Esophagus muscularis mucosa (tissue), 4 donors: Measurements from ENCODE around the gene PLXDC1. TPM values are rescaled to one million over a fixed set of nuclear protein-coding genes. Genes with fewer than 3 reads are reported as not detected.
"Not testable (repeated sequence)": the region's sequence is repeated elsewhere in the genome, so short reads cannot be mapped to it uniquely, and the experiment has no call there.

Experiments used
- DNase-seq: peaks from one replicate; pipeline ENCODE4 v3.0.0-alpha.2; 2017; ENCODE audit errors: extremely low spot score
- H3K27ac ChIP-seq, 4 donors: fragments of 200-600 bp; sonication (generic); replicated peaks in 1 of 4; 1 replicate in 3 of 4; 2 replicates in 1 of 4; pipeline ENCODE4 v1.5.1; 2016 to 2019; ENCODE audit warnings: mild to moderate bottlenecking in 1 of 4
- H3K27me3 ChIP-seq, 4 donors: fragments of 200-600 bp; sonication (generic); one replicate each; pipeline versions ENCODE4 v1.5.1 to v1.6.0; 2016 to 2019
- H3K36me3 ChIP-seq, 4 donors: fragments of 200-600 bp; sonication (generic); one replicate each; pipeline ENCODE4 v1.5.1; 2016 to 2019
- H3K4me1 ChIP-seq, 4 donors: fragments of 200-600 bp; sonication (generic); one replicate each; pipeline ENCODE4 v1.5.1; 2016 to 2019
- H3K4me3 ChIP-seq, 4 donors: fragments of 200-600 bp; sonication (generic); 1 replicate in 2 of 4; 2 replicates in 2 of 4; pipeline ENCODE4 v1.5.1; 2016 to 2019; ENCODE audit warnings: mild to moderate bottlenecking in 4 of 4, moderate library complexity in 1 of 4
- H3K9me3 ChIP-seq, 4 donors: fragments of 200-600 bp; sonication (generic); 1 replicate in 3 of 4; 2 replicates in 1 of 4; pipeline ENCODE4 v1.5.1; 2016 to 2019
- EP300 ChIP-seq: sonication (generic); formaldehyde crosslinking; IDR thresholded peaks from one replicate; pipeline ENCODE4 v1.6.1; 2017; ENCODE audit warnings: antibody characterized with exemption
- POLR2A ChIP-seq: fragments of 450-650 bp; IDR thresholded peaks from one replicate; pipeline ENCODE4 v1.6.1; 2017; ENCODE audit warnings: antibody characterized with exemption, moderate library complexity, mild to moderate bottlenecking, low read depth
- POLR2AphosphoS5 ChIP-seq, 2 donors: sonication (generic); formaldehyde crosslinking; IDR thresholded peaks; one replicate each; pipeline ENCODE4 v1.6.1; 2017; ENCODE audit warnings: antibody characterized with exemption in 2 of 2
- WGBS: methylation state at CpG from one replicate; pipeline ENCODE4 v1.1.5; 2018; 5-methylcytosine and 5-hydroxymethylcytosine counted together
- intact Hi-C: fragments of 100-400 bp; cut with DNase I; formaldehyde crosslinking; loops from one replicate; pipeline ENCODE4 v1.15.1; 2023
- total RNA-seq, 4 donors: library from RNA; depleted of rRNA; stranded (reverse); fragments of >200 nt; gene quantifications; one replicate each; pipeline versions ENCODE4 v1.1.0 to v1.2.1, GENCODE V29; 2016
- TF ChIP-seq, protein P1 (sequence below), 3 experiments: fragments of 200-600 bp in 2 of 3; fragments of 450-650 bp in 1 of 3; sonication (generic) in 2 of 3; IDR thresholded peaks; one replicate each; pipeline ENCODE4 v1.5.1; 2017 to 2019; ENCODE audit warnings: antibody characterized with exemption in 3 of 3, mild to moderate bottlenecking in 2 of 3, moderate library complexity in 1 of 3

Gene PLXDC1
- total RNA-seq, 4 donors from 2014 or later = 7.5 to 17.0 (median 11.0) TPM

DNA sequence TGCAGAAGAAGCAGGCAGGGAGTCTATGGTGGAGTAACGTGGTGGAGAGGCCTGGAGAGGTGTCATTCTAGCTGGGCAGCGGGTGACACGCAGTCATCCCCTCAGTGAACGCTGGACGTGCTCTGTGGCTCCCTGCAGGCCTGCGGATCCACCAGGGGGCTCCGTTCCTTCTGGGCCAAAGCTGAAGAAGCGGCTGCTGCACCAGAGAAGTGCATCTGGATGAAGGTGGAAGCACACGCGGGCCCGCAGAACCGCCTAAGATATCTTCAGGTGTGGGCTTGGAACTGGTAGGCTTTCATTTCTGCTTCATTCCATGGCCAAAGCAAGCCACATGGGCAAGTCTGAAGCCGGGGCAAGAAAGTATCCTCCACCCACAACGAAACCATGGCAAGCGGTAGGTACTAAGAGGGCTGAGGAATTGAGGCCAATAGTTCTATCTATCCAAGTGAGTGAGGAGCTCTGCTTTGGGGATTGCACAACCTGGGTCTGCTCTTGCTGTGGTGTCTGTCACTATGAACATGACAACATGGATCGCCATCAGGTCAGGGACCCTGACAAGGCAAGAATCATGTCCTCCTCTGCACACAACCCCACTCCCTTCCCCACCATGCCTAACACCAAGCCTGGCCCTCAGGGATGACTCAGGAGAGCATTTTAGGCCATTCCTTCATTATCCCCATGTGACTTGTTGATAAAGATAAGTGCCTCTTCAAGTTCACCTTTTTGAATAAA lies 105.3 kb downstream of the PLXDC1 start:
- no peak for DNase-seq
- TF ChIP-seq POLR2AphosphoS5 (IDR thresholded peaks at IDR 0.05) (no peak), POLR2A (no peak)
- TF ChIP-seq, protein P1, sequence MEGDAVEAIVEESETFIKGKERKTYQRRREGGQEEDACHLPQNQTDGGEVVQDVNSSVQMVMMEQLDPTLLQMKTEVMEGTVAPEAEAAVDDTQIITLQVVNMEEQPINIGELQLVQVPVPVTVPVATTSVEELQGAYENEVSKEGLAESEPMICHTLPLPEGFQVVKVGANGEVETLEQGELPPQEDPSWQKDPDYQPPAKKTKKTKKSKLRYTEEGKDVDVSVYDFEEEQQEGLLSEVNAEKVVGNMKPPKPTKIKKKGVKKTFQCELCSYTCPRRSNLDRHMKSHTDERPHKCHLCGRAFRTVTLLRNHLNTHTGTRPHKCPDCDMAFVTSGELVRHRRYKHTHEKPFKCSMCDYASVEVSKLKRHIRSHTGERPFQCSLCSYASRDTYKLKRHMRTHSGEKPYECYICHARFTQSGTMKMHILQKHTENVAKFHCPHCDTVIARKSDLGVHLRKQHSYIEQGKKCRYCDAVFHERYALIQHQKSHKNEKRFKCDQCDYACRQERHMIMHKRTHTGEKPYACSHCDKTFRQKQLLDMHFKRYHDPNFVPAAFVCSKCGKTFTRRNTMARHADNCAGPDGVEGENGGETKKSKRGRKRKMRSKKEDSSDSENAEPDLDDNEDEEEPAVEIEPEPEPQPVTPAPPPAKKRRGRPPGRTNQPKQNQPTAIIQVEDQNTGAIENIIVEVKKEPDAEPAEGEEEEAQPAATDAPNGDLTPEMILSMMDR (IDR thresholded peaks at IDR 0.05) = no peak
- Histone ChIP-seq H3K9me3 (peaks cover 0 to 35% (median 29%) of the 10 kb centered on the region in 4 donors), H3K27ac (no peak overlapping the region), H3K36me3 (no peaks in the 10 kb centered on the region), H3K4me1 (no peaks in the 10 kb centered on the region), H3K27me3 (no peaks in the 10 kb centered on the region), H3K4me3 (no peak overlapping the region)
- intact Hi-C loops = no loop called here
- 87% methylated on average over 4 of the region's 16 CpGs for WGBS

DNA sequence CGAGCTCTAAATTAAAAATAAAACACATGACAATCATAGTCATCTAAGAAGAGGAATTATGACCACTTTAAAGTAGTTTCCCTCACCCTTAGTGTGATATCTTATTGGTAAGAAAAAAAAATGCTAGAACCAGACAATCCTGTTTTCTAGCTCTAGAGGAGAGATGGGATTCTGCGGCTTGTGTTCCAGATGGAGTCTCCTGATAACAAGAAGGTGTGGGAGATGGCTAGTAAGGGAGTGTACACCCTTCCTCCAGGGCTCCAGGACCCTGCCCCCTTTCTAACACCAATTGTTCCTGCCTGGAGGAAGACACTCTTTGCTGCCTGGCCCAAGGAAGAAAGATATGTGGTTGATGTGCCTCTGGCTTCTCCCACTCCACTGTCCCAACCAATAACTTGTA lies 115.4 kb downstream of the PLXDC1 start:
- peaks cover 0 to 4% (median 0%) of the 10 kb centered on the region in 4 donors for H3K27me3 ChIP-seq
- no peaks in the 10 kb centered on the region for H3K36me3 ChIP-seq
- no peak for DNase-seq
- no peaks in the 10 kb centered on the region for H3K4me1 ChIP-seq
- no peak overlapping the region for H3K27ac ChIP-seq
- TF ChIP-seq POLR2AphosphoS5 (IDR thresholded peaks at IDR 0.05) (no peak), POLR2A (no peak), EP300 (no peak)
- TF ChIP-seq, protein P1 (IDR thresholded peaks at IDR 0.05) = no peak
- no peaks in the 10 kb centered on the region for H3K9me3 ChIP-seq
- intact Hi-C loops = no loop called here
- no peak overlapping the region for H3K4me3 ChIP-seq
- 80% methylated on average over 2 of the region's 2 CpGs for WGBS

DNA sequence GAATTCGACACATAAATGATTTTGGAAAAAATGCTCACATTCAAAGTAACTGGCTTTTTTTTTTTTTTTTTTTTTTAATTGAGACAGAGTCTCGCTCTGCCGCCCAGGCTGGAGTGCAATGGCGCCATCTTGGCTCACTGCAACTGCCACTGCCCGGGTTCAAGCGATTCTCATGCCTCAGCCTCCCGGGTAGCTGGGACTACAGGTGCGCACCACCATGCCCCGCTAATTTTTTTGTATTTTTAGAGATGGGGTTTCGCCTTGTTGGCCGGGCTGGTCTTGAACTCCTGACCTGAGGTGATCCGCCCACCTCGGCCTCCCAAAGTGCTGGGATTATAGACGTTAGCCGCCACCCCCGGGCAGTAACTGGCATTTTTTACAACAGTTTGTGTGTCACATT lies 115.9 kb downstream of the PLXDC1 start:
- H3K27me3 ChIP-seq, H3K9me3 ChIP-seq, H3K4me1 ChIP-seq, DNase-seq, intact Hi-C loops, H3K36me3 ChIP-seq, H3K27ac ChIP-seq, H3K4me3 ChIP-seq: not testable (repeated sequence)
- WGBS = 90% methylated on average over 16 of the region's 16 CpGs

DNA sequence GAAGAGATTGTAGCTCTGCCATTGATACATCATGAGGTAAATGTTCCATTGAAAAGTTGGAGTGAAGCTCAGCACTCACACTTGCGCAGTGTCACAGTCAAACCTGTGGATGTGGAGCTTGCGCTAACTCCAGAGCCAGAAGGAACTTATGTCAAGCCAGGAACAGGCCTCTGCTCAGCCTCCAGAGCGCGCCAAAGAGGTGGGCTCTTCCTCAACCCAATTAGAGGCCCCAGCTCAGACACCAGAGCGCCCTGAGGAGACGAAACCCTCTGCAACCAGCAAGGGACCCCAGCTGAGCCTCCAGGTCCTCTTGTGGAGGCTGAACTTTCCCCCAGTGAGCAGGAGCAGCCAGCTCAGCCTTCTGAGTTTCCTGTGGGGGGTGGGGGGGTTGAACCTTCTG lies 122.7 kb downstream of the PLXDC1 start:
- Histone ChIP-seq H3K4me3 (no peak overlapping the region), H3K36me3 (no peaks in the 10 kb centered on the region), H3K27ac (no peak overlapping the region), H3K27me3 (peaks cover 0 to 15% (median 0%) of the 10 kb centered on the region in 4 donors), H3K9me3 (no peaks in the 10 kb centered on the region), H3K4me1 (peaks cover 5 to 16% (median 14%) of the 10 kb centered on the region in 4 donors)
- TF ChIP-seq POLR2A (no peak), EP300 (no peak), POLR2AphosphoS5 (IDR thresholded peaks at IDR 0.05) (no peak)
- TF ChIP-seq, protein P1 (IDR thresholded peaks at IDR 0.05) = no peak
- intact Hi-C loops = no loop called here
- DNase-seq = no peak
- WGBS = 100% methylated on average over 2 of the region's 6 CpGs

DNA sequence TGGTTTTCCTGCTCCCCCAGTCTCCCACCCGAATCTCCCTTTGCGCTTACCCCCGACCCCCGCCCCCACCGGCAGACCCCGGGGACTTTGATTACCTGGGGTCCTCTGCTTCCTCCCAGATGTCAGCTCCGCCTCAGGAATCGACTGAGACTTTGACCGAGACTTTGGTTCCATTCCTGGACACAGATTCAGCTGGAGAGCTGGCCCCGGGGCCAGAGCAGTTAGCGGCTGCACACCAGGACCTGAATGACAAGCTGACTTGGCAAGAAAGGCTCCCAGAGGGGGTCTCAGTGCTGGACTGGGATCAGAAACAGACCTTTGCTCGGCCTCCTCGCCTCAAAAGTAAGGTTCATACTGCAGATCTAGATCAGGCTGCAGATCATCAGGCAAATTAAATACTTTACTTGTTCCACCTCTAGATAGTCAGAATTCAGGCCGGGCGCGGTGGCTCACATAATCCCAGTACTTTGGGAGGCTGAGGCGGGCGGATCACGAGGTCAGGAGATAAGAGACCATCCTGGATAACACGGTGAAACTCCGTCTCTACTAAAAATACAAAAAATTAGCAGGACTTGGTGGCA lies 123.9 kb downstream of the PLXDC1 start:
- H3K27ac ChIP-seq = peak overlapping the region; percentile 25 to 58 (median 48)
- H3K4me3 ChIP-seq = peak overlapping the region; percentile 49 to 64 (median 52)
- peaks cover 0 to 15% (median 0%) of the 10 kb centered on the region in 4 donors for H3K27me3 ChIP-seq
- peaks cover 5 to 16% (median 14%) of the 10 kb centered on the region in 4 donors for H3K4me1 ChIP-seq
- TF ChIP-seq EP300 (no peak), POLR2A (no peak), POLR2AphosphoS5 (IDR thresholded peaks at IDR 0.05) (no peak)
- TF ChIP-seq, protein P1 (IDR thresholded peaks at IDR 0.05) = no peak
- no peaks in the 10 kb centered on the region for H3K36me3 ChIP-seq
- no peak for DNase-seq
- intact Hi-C loops = no loop called here
- no peaks in the 10 kb centered on the region for H3K9me3 ChIP-seq
- WGBS = 32% methylated on average over 20 of the region's 21 CpGs
